A549 (cell line): ENCODE results near the gene APRT.

Source experiments
- CBX2 ChIP-seq: fragments of 200-600 bp; sonication (generic); IDR thresholded peaks from 2 replicates; pipeline ENCODE4 v1.6.1; 2016; ENCODE audit warnings: low read depth, mild to moderate bottlenecking, borderline replicate concordance
- CBX8 ChIP-seq: fragments of 200-600 bp; sonication (generic); IDR thresholded peaks from 2 replicates; pipeline ENCODE4 v1.6.1; 2016
- CTCF ChIP-seq: fragments of >200 bp; sonication (Bioruptor Twin); formaldehyde crosslinking; IDR thresholded peaks from 3 replicates; pipeline ENCODE4 v1.5.1; 2016
- ESRRA ChIP-seq: fragments of 150-350 bp; IDR thresholded peaks from 2 replicates; pipeline ENCODE4 v1.6.1; 2014; ENCODE audit warnings: mild to moderate bottlenecking, low read length, borderline replicate concordance
- HOXA7 ChIP-seq: fragments of 250-450 bp; sonication (Bioruptor Pico); IDR thresholded peaks from 2 replicates; pipeline ENCODE4 v1.5.0; 2020; ENCODE audit warnings: mild to moderate bottlenecking, moderate library complexity
- MAFK ChIP-seq: fragments of 450-650 bp; IDR thresholded peaks from 2 replicates; pipeline ENCODE4 v1.6.1; 2014; ENCODE audit not compliant: partially characterized antibody
- MAX ChIP-seq: IDR thresholded peaks from 2 replicates; pipeline ENCODE4 v1.6.1; 2012
- SMC3 ChIP-seq: fragments of >200 bp; sonication (Bioruptor Twin); formaldehyde crosslinking; IDR thresholded peaks from 3 replicates; pipeline ENCODE4 v1.6.1; 2018; ENCODE audit warnings: inconsistent platforms
- USF2 ChIP-seq: fragments of 450-650 bp; IDR thresholded peaks from 2 replicates; pipeline ENCODE4 v1.6.1; 2014; ENCODE audit warnings: antibody characterized with exemption
- ZSCAN20 ChIP-seq: fragments of 250-450 bp; sonication (Bioruptor Pico); IDR thresholded peaks from 2 replicates; pipeline ENCODE4 v1.8.0; 2022; ENCODE audit warnings: mild to moderate bottlenecking, moderate library complexity

- no peak for TF ChIP-seq CBX2
- no peak for TF ChIP-seq ZSCAN20 (CRISPR knock-in tag)
- TF ChIP-seq CBX8 = no peak
- no peak for TF ChIP-seq ESRRA
- no peak for TF ChIP-seq MAFK
- TF ChIP-seq CTCF = no peak
- TF ChIP-seq USF2 = no peak
- no peak for TF ChIP-seq HOXA7 (CRISPR knock-in tag)
- TF ChIP-seq MAX = peak; percentile 84
- TF ChIP-seq SMC3 = no peak
Measured at GRCh38 chr16:88803264-88803987, 8.3 kb downstream of the APRT start, which contains the start of gene CDT1.
